ENCODE results near the gene TYK2. TPM values are rescaled to one million over a fixed set of nuclear protein-coding genes. Genes with fewer than 3 reads are reported as not detected.
A peak's percentile ranks its signal among the peaks of the same experiment; 100 is the strongest.

TYK2 gene
- total and polyA plus RNA-seq, 2 of the 13 experiments (the other 11 are each of a cell fraction or from before 2014, with no cell fraction given): 38.8 to 60.1 TPM

DNA sequence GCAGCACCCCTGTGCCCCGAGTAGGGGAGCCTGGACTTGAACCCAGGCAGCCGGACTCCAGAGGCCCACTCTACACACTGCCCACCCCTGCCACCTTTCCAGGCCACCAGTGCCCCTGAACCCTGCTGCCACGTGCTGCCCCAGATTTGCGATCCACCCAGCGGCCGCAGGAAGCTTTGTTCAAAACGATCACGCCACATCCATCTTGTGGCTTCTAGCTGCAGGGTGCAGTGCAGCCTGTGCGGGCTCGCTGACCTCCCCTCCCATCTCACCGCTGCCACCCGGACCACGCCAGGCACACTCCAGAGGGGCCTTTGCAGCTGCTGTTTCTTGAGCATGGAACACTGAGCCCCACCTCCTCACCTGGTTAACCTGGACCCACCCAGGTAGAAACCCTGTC, 50.8 kb downstream of the TYK2 start:
- CTCF ChIA-PET (ENCODE audit: low intra/inter-chr PET ratio, low total read pairs): no interaction called here
- in situ Hi-C loops (cut with HindIII; ENCODE audit: extremely low pct_ligation_motif_present, low pct_unique_long_range_greater_than_20kb): no loop called here
- Histone ChIP-seq H2AFZ (ENCODE audit: low read length) (no peak overlapping the region), H3K79me2 (ENCODE audit: insufficient read depth, low read length) (peaks cover 37% of the 10 kb centered on the region), H3K9ac (ENCODE audit: insufficient read depth, low read depth, low read length) (no peak overlapping the region), H3K9me3 (ENCODE audit: low read length) (no peaks in the 10 kb centered on the region), H3K4me2 (ENCODE audit: low read depth, low read length) (no peak overlapping the region), H3K27ac (ENCODE audit: extremely low read length, insufficient read depth, low read length) (no peak overlapping the region), H4K20me1 (ENCODE audit: insufficient read depth, low read length) (peaks cover 17% of the 10 kb centered on the region; the same call in 1 of the 2 replicates), H3K4me3 (replicated peaks in 1 of 3; ENCODE audit: insufficient read depth in 1 of 3, low read depth in 2 of 3, low read length in 3 of 3) (no peak overlapping the region), H3K4me1 (ENCODE audit: insufficient read depth, low read length) (peaks cover 11% of the 10 kb centered on the region), H3K36me3 (replicated peaks in 1 of 2; ENCODE audit: control insufficient read depth in 1 of 2, insufficient read depth in 2 of 2, low read length in 2 of 2) (peaks cover 29 to 56% of the 10 kb centered on the region in 2 experiments), H3K27me3 (ENCODE audit: control insufficient read depth in 1 of 2, insufficient read depth in 2 of 2, low read length in 2 of 2) (no peaks in the 10 kb centered on the region; a peak in 1 of 5 replicates)
- no TSS peak for BruUV-seq (replicated peaks)
- POLR2A ChIA-PET: interaction anchor here (1.7 kb wide), 1 partner anchor 59 kb away, joined by 4 read pairs; the partner anchor contains the start of gene ICAM1
- intact Hi-C loops (cut with micrococcal nuclease; ENCODE audit: unreplicated experiment): no loop called here
- TF ChIP-seq ZEB1 (IDR thresholded peaks at IDR 0.05; ENCODE audit: insufficient replicate concordance, low read depth) (no peak), SRF (IDR thresholded peaks at IDR 0.05; ENCODE audit: low read depth, low read length) (no peak), GZF1 (CRISPR knock-in tag; IDR thresholded peaks at IDR 0.05) (no peak), ELF1 (CRISPR knock-in tag; IDR thresholded peaks at IDR 0.05) (no peak)
- TF ChIP-seq, protein P1, sequence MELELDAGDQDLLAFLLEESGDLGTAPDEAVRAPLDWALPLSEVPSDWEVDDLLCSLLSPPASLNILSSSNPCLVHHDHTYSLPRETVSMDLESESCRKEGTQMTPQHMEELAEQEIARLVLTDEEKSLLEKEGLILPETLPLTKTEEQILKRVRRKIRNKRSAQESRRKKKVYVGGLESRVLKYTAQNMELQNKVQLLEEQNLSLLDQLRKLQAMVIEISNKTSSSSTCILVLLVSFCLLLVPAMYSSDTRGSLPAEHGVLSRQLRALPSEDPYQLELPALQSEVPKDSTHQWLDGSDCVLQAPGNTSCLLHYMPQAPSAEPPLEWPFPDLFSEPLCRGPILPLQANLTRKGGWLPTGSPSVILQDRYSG (CRISPR knock-in tag; IDR thresholded peaks at IDR 0.05): no peak
- ATAC-seq: no peak
- DNase-seq (ENCODE audit: low spot score): no peak
- FAIRE-seq: no peak
- WGBS (ENCODE audit: low lambda C conversion rate): 96% methylated on average over 13 of the region's 13 CpGs

DNA sequence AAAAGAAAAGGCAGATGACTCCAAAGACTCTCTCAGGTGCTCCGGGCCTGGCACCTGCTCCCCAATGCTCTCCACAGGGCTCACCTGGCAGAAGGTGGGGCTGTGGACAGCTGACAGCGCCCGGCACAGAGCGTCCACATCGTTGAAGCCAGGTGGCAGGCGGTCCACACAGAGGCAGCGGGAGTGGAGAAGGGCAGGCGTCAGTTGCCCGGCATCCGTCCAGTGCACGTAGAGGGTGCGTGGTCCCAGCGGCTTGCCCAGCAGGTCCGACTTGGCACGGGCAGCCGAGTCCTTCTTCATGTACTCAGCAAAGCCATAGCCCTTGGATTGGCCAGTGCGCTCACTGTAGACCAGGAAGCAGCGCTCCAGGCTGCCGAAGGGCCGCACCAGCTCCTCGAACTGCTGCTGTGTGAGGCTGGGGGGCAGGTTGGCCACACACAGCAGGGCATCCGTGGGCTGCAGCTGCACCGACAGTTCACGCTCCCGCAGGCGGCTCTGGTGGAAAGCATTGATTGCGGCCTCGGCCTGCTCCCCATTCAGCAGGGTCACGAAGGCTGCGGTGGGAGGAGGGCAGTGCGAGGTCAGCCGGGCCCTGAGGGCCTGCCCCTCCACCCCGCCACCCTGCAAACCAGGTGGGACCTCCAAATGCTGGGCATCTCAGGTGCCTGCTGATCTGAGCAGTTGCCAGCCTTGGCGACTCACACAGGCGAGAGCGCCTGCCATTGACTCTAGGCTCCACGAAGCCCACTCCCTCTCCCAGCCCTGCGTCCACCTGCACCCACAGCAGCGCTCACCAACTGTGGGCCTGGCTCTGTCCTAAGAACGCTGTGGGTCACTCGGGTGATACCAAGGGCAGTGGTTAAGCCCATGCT, 51.6 kb downstream of the TYK2 start:
- TSS peak; percentile 11 for BruUV-seq (replicated peaks)
- DNase-seq (ENCODE audit: low spot score): no peak
- FAIRE-seq: no peak
- Histone ChIP-seq H3K9ac (ENCODE audit: insufficient read depth, low read depth, low read length) (no peak overlapping the region), H3K79me2 (ENCODE audit: insufficient read depth, low read length) (peaks cover 30% of the 10 kb centered on the region), H3K4me3 (replicated peaks in 1 of 3; ENCODE audit: insufficient read depth in 1 of 3, low read depth in 2 of 3, low read length in 3 of 3) (no peak overlapping the region), H2AFZ (ENCODE audit: low read length) (no peak overlapping the region), H3K27me3 (ENCODE audit: control insufficient read depth in 1 of 2, insufficient read depth in 2 of 2, low read length in 2 of 2) (no peaks in the 10 kb centered on the region; a peak in 1 of 5 replicates), H3K27ac (ENCODE audit: extremely low read length, insufficient read depth, low read length) (no peak overlapping the region), H3K4me1 (ENCODE audit: insufficient read depth, low read length) (peaks cover 11% of the 10 kb centered on the region), H4K20me1 (ENCODE audit: insufficient read depth, low read length) (peaks cover 17% of the 10 kb centered on the region; the same call in 1 of the 2 replicates), H3K36me3 (replicated peaks in 1 of 2; ENCODE audit: control insufficient read depth in 1 of 2, insufficient read depth in 2 of 2, low read length in 2 of 2) (peaks cover 30 to 63% of the 10 kb centered on the region in 2 experiments), H3K9me3 (ENCODE audit: low read length) (no peaks in the 10 kb centered on the region), H3K4me2 (ENCODE audit: low read depth, low read length) (no peak overlapping the region)
- in situ Hi-C loops (cut with HindIII; ENCODE audit: extremely low pct_ligation_motif_present, low pct_unique_long_range_greater_than_20kb) (no loop called here), intact Hi-C loops (cut with micrococcal nuclease; ENCODE audit: unreplicated experiment) (no loop called here)
- ChIA-PET POLR2A (no interaction called here), CTCF (ENCODE audit: low intra/inter-chr PET ratio, low total read pairs) (no interaction called here)
- TF ChIP-seq AGO2 (optimal IDR thresholded peaks at IDR 0.05; ENCODE audit: low read depth, low read length) (peak; percentile 74), RBFOX2 (IDR thresholded peaks at IDR 0.05; ENCODE audit: low read depth, low read length) (peak; percentile 78), RBM22 (optimal IDR thresholded peaks at IDR 0.05; ENCODE audit: low read length) (peak; percentile 27), EP300 (IDR thresholded peaks at IDR 0.05; ENCODE audit: low read depth in 2 of 2, low read length in 2 of 2) (no peak), EP300 (CRISPR knock-in tag; IDR thresholded peaks at IDR 0.05; ENCODE audit: borderline replicate concordance) (no peak), POLR2A (IDR thresholded peaks at IDR 0.05; ENCODE audit: insufficient read depth in 1 of 2, low read depth in 2 of 2, low read length in 2 of 2) (peak in 1 of 2 experiments; percentile 41; a peak in 1 of 4 replicates)
- TF ChIP-seq, protein P2, sequence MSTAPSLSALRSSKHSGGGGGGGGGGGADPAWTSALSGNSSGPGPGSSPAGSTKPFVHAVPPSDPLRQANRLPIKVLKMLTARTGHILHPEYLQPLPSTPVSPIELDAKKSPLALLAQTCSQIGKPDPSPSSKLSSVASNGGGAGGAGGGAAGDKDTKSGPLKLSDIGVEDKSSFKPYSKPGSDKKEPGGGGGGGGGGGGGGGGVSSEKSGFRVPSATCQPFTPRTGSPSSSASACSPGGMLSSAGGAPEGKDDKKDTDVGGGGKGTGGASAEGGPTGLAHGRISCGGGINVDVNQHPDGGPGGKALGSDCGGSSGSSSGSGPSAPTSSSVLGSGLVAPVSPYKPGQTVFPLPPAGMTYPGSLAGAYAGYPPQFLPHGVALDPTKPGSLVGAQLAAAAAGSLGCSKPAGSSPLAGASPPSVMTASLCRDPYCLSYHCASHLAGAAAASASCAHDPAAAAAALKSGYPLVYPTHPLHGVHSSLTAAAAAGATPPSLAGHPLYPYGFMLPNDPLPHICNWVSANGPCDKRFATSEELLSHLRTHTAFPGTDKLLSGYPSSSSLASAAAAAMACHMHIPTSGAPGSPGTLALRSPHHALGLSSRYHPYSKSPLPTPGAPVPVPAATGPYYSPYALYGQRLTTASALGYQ (CRISPR knock-in tag; IDR thresholded peaks at IDR 0.05): no peak
- no peak for ATAC-seq
- 97% methylated on average over 19 of the region's 41 CpGs for WGBS (ENCODE audit: low lambda C conversion rate)
